SU-DHL-6 (cell line): ENCODE results near the gene HDAC10.

Experiments
- CTCF ChIP-seq: fragments of 200-600 bp; sonication (generic); IDR thresholded peaks from one replicate; pipeline ENCODE4 v1.5.1; 2017; ENCODE audit warnings: antibody characterized with exemption, mild to moderate bottlenecking, low read length, moderate library complexity; ENCODE audit not compliant: insufficient read depth, poor library complexity, severe bottlenecking
- EZH2phosphoT487 ChIP-seq: fragments of 200-600 bp; sonication (generic), shearing (Covaris generic); conservative IDR thresholded peaks from 2 replicates; pipeline ENCODE4 v1.6.1; 2018; ENCODE audit warnings: mild to moderate bottlenecking, antibody characterized with exemption, low read length, moderate library complexity, mixed read lengths

- no peak for TF ChIP-seq CTCF
- TF ChIP-seq EZH2phosphoT487 = no peak
Observed at GRCh38 chr22:50197856-50198623, 53.0 kb downstream of the HDAC10 start.
